Activated CD4-positive, alpha-beta T cell treated with anti-CD3 and anti-CD28 coated beads for 36 hours (primary cell): Measurements from ENCODE around the gene ATG10. TPM values are rescaled to one million over a fixed set of nuclear protein-coding genes. Genes with fewer than 3 reads are reported as not detected.
"Not testable (repeated sequence)": the region's sequence is repeated elsewhere in the genome, so short reads cannot be mapped to it uniquely, and the experiment has no call there.

ENCODE experiments used
- ATAC-seq: fragments of 200-7000 bp; cut with Tn5 transposase; one replicate; pipeline ENCODE4 v1.10.0; 2021; ENCODE audit warnings: mild to moderate bottlenecking, moderate library complexity
- CTCF ChIA-PET: fragments of 350-600 bp; sonication (Branson Sonifier 250); formaldehyde crosslinking; loops from one replicate; lab custom pipeline; 2021; ENCODE audit warnings: antibody characterized with exemption; lab: Charles Lee
- POLR2A ChIA-PET: fragments of 350-600 bp; sonication (Branson Sonifier 250); formaldehyde crosslinking; loops from one replicate; lab custom pipeline; 2021; ENCODE audit warnings: antibody characterized with exemption, inconsistent platforms; lab: Charles Lee
- DNase-seq: peaks from one replicate; pipeline ENCODE4 v3.0.0-alpha.2; 2020
- H3K27ac Mint-ChIP-seq: one replicate; pipeline ENCODE4 v1.8.0; 2021; ENCODE audit warnings: mixed read lengths
- H3K27me3 Mint-ChIP-seq: one replicate; pipeline ENCODE4 v1.8.0; 2021; ENCODE audit warnings: mixed read lengths
- H3K36me3 Mint-ChIP-seq: one replicate; pipeline ENCODE4 v1.8.0; 2021; ENCODE audit warnings: low read depth, mixed read lengths
- H3K4me1 Mint-ChIP-seq: one replicate; pipeline ENCODE4 v1.8.0; 2021; ENCODE audit warnings: mixed read lengths
- H3K4me3 Mint-ChIP-seq: one replicate; pipeline ENCODE4 v1.8.0; 2021; ENCODE audit warnings: mild to moderate bottlenecking, moderate library complexity, mixed read lengths
- H3K9me3 Mint-ChIP-seq: one replicate; pipeline ENCODE4 v1.8.0; 2021; ENCODE audit warnings: low read depth, mixed read lengths
- intact Hi-C, 2 experiments: fragments of 100-400 bp; cut with DNase I in 1 of 2; cut with micrococcal nuclease in 1 of 2; formaldehyde crosslinking; loops; one replicate each; pipeline versions ENCODE4 v1.14.2 to v1.15.1; 2022 to 2024; cut with DNase I, micrococcal nuclease
- total RNA-seq, 2 experiments: library from RNA; stranded (reverse); gene quantifications; one replicate each; pipeline ENCODE4 v1.2.3, GENCODE V29; 2021

ATG10 gene
- total RNA-seq, 2 experiments from 2014 or later, result 4.7 to 8.1 TPM

- CTCF ChIA-PET, result interaction anchor here (0.6 kb wide), 1 partner anchor 19 kb away, joined by 3 read pairs; no protein-coding TSS in a partner anchor
- intact Hi-C loops, result no loop called here
- H3K36me3 Mint-ChIP-seq, result peaks cover 20% of the 10 kb centered on the region
- H3K27me3 Mint-ChIP-seq, result no peaks in the 10 kb centered on the region
- no peak overlapping the region for H3K27ac Mint-ChIP-seq
- peaks cover 22% of the 10 kb centered on the region for H3K9me3 Mint-ChIP-seq
- POLR2A ChIA-PET, result no interaction called here
- H3K4me1 Mint-ChIP-seq, result no peaks in the 10 kb centered on the region
- no peak overlapping the region for H3K4me3 Mint-ChIP-seq
- ATAC-seq (no peak), DNase-seq (no peak)
Measured at GRCh38 chr5:82137205-82137604, 165.4 kb downstream of the ATG10 start.

GRCh38 chr5:82139837-82140236 is 168.0 kb downstream of the ATG10 start:
- DNase-seq, H3K27ac Mint-ChIP-seq, POLR2A ChIA-PET, H3K4me1 Mint-ChIP-seq, H3K4me3 Mint-ChIP-seq, H3K27me3 Mint-ChIP-seq, intact Hi-C loops, CTCF ChIA-PET, ATAC-seq: not testable (repeated sequence)
- Mint-ChIP-seq H3K36me3 (peaks cover 13% of the 10 kb centered on the region), H3K9me3 (peaks cover 22% of the 10 kb centered on the region)

GRCh38 chr5:82142217-82142841 is 170.5 kb downstream of the ATG10 start:
- no peak overlapping the region for H3K4me3 Mint-ChIP-seq
- no peak for DNase-seq
- intact Hi-C loops, result no loop called here
- ChIA-PET CTCF (interaction anchor here (0.6 kb wide), 1 partner anchor 115 kb away, joined by 3 read pairs; no protein-coding TSS in a partner anchor), POLR2A (no interaction called here)
- H3K27me3 Mint-ChIP-seq, result no peaks in the 10 kb centered on the region
- ATAC-seq, result no peak
- no peaks in the 10 kb centered on the region for H3K4me1 Mint-ChIP-seq
- no peaks in the 10 kb centered on the region for H3K36me3 Mint-ChIP-seq
- peaks cover 5% of the 10 kb centered on the region for H3K9me3 Mint-ChIP-seq
- H3K27ac Mint-ChIP-seq, result no peak overlapping the region

GRCh38 chr5:82142928-82143577 is 171.2 kb downstream of the ATG10 start:
- H3K9me3 Mint-ChIP-seq, result peaks cover 5% of the 10 kb centered on the region
- intact Hi-C loops, result no loop called here
- H3K4me1 Mint-ChIP-seq, result no peaks in the 10 kb centered on the region
- POLR2A ChIA-PET, result no interaction called here
- no peaks in the 10 kb centered on the region for H3K36me3 Mint-ChIP-seq
- no peaks in the 10 kb centered on the region for H3K27me3 Mint-ChIP-seq
- H3K4me3 Mint-ChIP-seq, result no peak overlapping the region
- DNase-seq, result no peak
- no peak overlapping the region for H3K27ac Mint-ChIP-seq
- ATAC-seq, result no peak
- CTCF ChIA-PET, result no interaction called here

- H3K27ac Mint-ChIP-seq, result no peak overlapping the region
- no peak overlapping the region for H3K4me3 Mint-ChIP-seq
- no peaks in the 10 kb centered on the region for H3K27me3 Mint-ChIP-seq
- intact Hi-C loops, result no loop called here
- no peaks in the 10 kb centered on the region for H3K36me3 Mint-ChIP-seq
- CTCF ChIA-PET, result interaction anchor here (1.7 kb wide), 1 partner anchor 17 kb away, joined by 6 read pairs; no protein-coding TSS in a partner anchor
- no peaks in the 10 kb centered on the region for H3K9me3 Mint-ChIP-seq
- DNase-seq, result no peak
- no peaks in the 10 kb centered on the region for H3K4me1 Mint-ChIP-seq
- no peak for ATAC-seq
- POLR2A ChIA-PET, result no interaction called here
Measured at GRCh38 chr5:82147860-82148573, 176.2 kb downstream of the ATG10 start.

GRCh38 chr5:82149434-82149833 is 177.6 kb downstream of the ATG10 start:
- H3K4me1 Mint-ChIP-seq, result no peaks in the 10 kb centered on the region
- H3K9me3 Mint-ChIP-seq, result no peaks in the 10 kb centered on the region
- intact Hi-C loops, result no loop called here
- ChIA-PET CTCF (interaction anchor here (1.7 kb wide), 1 partner anchor 16 kb away, joined by 6 read pairs; no protein-coding TSS in a partner anchor), POLR2A (no interaction called here)
- H3K4me3 Mint-ChIP-seq, result no peak overlapping the region
- no peak for DNase-seq
- no peaks in the 10 kb centered on the region for H3K27me3 Mint-ChIP-seq
- no peak overlapping the region for H3K27ac Mint-ChIP-seq
- no peak for ATAC-seq
- no peaks in the 10 kb centered on the region for H3K36me3 Mint-ChIP-seq

- ATAC-seq, result no peak
- intact Hi-C loops, result no loop called here
- H3K27me3 Mint-ChIP-seq, result no peaks in the 10 kb centered on the region
- no peak for DNase-seq
- H3K4me1 Mint-ChIP-seq, result no peaks in the 10 kb centered on the region
- ChIA-PET CTCF (interaction anchor here (0.7 kb wide), 1 partner anchor 377 kb away, joined by 3 read pairs; no protein-coding TSS in a partner anchor), POLR2A (no interaction called here)
- no peaks in the 10 kb centered on the region for H3K36me3 Mint-ChIP-seq
- H3K27ac Mint-ChIP-seq, result no peak overlapping the region
- H3K4me3 Mint-ChIP-seq, result no peak overlapping the region
- H3K9me3 Mint-ChIP-seq, result no peaks in the 10 kb centered on the region
Measured at GRCh38 chr5:82150559-82150958, 178.7 kb downstream of the ATG10 start.

- no peaks in the 10 kb centered on the region for H3K4me1 Mint-ChIP-seq
- POLR2A ChIA-PET, result interaction anchor here (0.5 kb wide), 1 partner anchor 28 kb away, joined by 3 read pairs; no protein-coding TSS in a partner anchor
- DNase-seq, result no peak
- no peak overlapping the region for H3K27ac Mint-ChIP-seq
- CTCF ChIA-PET, result no interaction called here
- H3K9me3 Mint-ChIP-seq, result no peaks in the 10 kb centered on the region
- no peaks in the 10 kb centered on the region for H3K27me3 Mint-ChIP-seq
- no peak overlapping the region for H3K4me3 Mint-ChIP-seq
- ATAC-seq, result no peak
- intact Hi-C loops, result no loop called here
- H3K36me3 Mint-ChIP-seq, result no peaks in the 10 kb centered on the region
Measured at GRCh38 chr5:82151204-82151603, 179.4 kb downstream of the ATG10 start.

- H3K4me3 Mint-ChIP-seq, result no peak overlapping the region
- no peak for DNase-seq
- no peaks in the 10 kb centered on the region for H3K4me1 Mint-ChIP-seq
- intact Hi-C loops, result no loop called here
- POLR2A ChIA-PET, result interaction anchor here (0.5 kb wide), 1 partner anchor 28 kb away, joined by 3 read pairs; no protein-coding TSS in a partner anchor
- H3K27ac Mint-ChIP-seq, result no peak overlapping the region
- H3K9me3 Mint-ChIP-seq, result no peaks in the 10 kb centered on the region
- H3K27me3 Mint-ChIP-seq, result no peaks in the 10 kb centered on the region
- no peak for ATAC-seq
- CTCF ChIA-PET, result no interaction called here
- no peaks in the 10 kb centered on the region for H3K36me3 Mint-ChIP-seq
Measured at GRCh38 chr5:82151662-82152061, 179.8 kb downstream of the ATG10 start.

GRCh38 chr5:82152978-82153481 is 181.2 kb downstream of the ATG10 start:
- no peak for DNase-seq
- CTCF ChIA-PET, result interaction anchor here (0.7 kb wide), 2 partner anchors 102 to 1363 kb away, joined by 3 to 4 read pairs; no protein-coding TSS in a partner anchor
- no peaks in the 10 kb centered on the region for H3K9me3 Mint-ChIP-seq
- no peak overlapping the region for H3K27ac Mint-ChIP-seq
- intact Hi-C loops, result no loop called here
- no peaks in the 10 kb centered on the region for H3K4me1 Mint-ChIP-seq
- H3K27me3 Mint-ChIP-seq, result no peaks in the 10 kb centered on the region
- no peak for ATAC-seq
- H3K4me3 Mint-ChIP-seq, result no peak overlapping the region
- H3K36me3 Mint-ChIP-seq, result no peaks in the 10 kb centered on the region
- POLR2A ChIA-PET, result no interaction called here

GRCh38 chr5:82154776-82155175 is 183.0 kb downstream of the ATG10 start:
- POLR2A ChIA-PET, result no interaction called here
- Mint-ChIP-seq H3K27me3 (no peaks in the 10 kb centered on the region), H3K36me3 (no peaks in the 10 kb centered on the region), H3K4me1 (no peaks in the 10 kb centered on the region), H3K4me3 (no peak overlapping the region), H3K27ac (no peak overlapping the region), H3K9me3 (no peaks in the 10 kb centered on the region)
- DNase-seq (no peak), ATAC-seq (no peak)
- intact Hi-C loops, result no loop called here
- CTCF ChIA-PET, result interaction anchor here (0.9 kb wide), 1 partner anchor 728 kb away, joined by 3 read pairs; no protein-coding TSS in a partner anchor
